Activated CD4-positive, CD25-positive, alpha-beta regulatory T cell treated with anti-CD3 and anti-CD28 coated beads, Interleukin-2, amount 50 U/mL, for 24 hours (primary cell): Measurements from ENCODE around the gene USP49.
"Not testable (repeated sequence)": the region's sequence is repeated elsewhere in the genome, so short reads cannot be mapped to it uniquely, and the experiment has no call there.

Experiments used
- ATAC-seq, 2 donors: fragments of 150-1000 bp; cut with Tn5 transposase; one replicate each; pipeline ENCODE4 v1.10.0; 2021; ENCODE audit warnings: mild to moderate bottlenecking in 1 of 2, moderate library complexity in 1 of 2

Gene USP49

GRCh38 chr6:41895300-41896233 lies at the start of gene USP49:
Gene USP49 (minus strand): TSS chr6:41895375. CDS start chr6:41806983, 88,392 bp downstream.
- peak; percentile 95 to 96 for ATAC-seq

- no peak for ATAC-seq
Measured at GRCh38 chr6:41943456-41943855, 48.3 kb upstream of the USP49 start.

- ATAC-seq: not testable (repeated sequence)
Measured at GRCh38 chr6:41942882-41943281, 47.7 kb upstream of the USP49 start.

- peak; percentile 46 to 48 for ATAC-seq
Measured at GRCh38 chr6:41942067-41942851, 47.1 kb upstream of the USP49 start.

GRCh38 chr6:41941280-41942066 lies 46.3 kb upstream of the USP49 start, which contains the start of gene CCND3:
Gene CCND3 (minus strand): TSS chr6:41941808. CDS start chr6:41941649, 159 bp downstream.
- ATAC-seq: peak; percentile 87 to 90

GRCh38 chr6:41940759-41941279 lies 45.6 kb upstream of the USP49 start:
- ATAC-seq: peak in 1 of 2 donors; percentile 1

GRCh38 chr6:41939848-41940758 lies 44.9 kb upstream of the USP49 start:
- no peak for ATAC-seq

- no peak for ATAC-seq
Measured at GRCh38 chr6:41939176-41939847, 44.1 kb upstream of the USP49 start.

- ATAC-seq: no peak
Measured at GRCh38 chr6:41938590-41939175, 43.5 kb upstream of the USP49 start.

GRCh38 chr6:41937861-41938574 lies 42.8 kb upstream of the USP49 start:
- no peak for ATAC-seq

- no peak for ATAC-seq
Measured at GRCh38 chr6:41937472-41937860, 42.3 kb upstream of the USP49 start.

GRCh38 chr6:41936073-41936837 lies 41.1 kb upstream of the USP49 start:
- peak; percentile 75 to 76 for ATAC-seq

- no peak for ATAC-seq
Measured at GRCh38 chr6:41935685-41936072, 40.5 kb upstream of the USP49 start.

GRCh38 chr6:41935193-41935574 lies 40.0 kb upstream of the USP49 start:
- no peak for ATAC-seq

- ATAC-seq: no peak
Measured at GRCh38 chr6:41934278-41935192, 39.4 kb upstream of the USP49 start.

GRCh38 chr6:41932378-41932777 lies 37.2 kb upstream of the USP49 start:
- no peak for ATAC-seq

GRCh38 chr6:41931792-41932191 lies 36.6 kb upstream of the USP49 start:
- no peak for ATAC-seq

- no peak for ATAC-seq
Measured at GRCh38 chr6:41929924-41930323, 34.7 kb upstream of the USP49 start.
